Motor neuron (in vitro differentiated cells): Measurements from ENCODE around the gene SRRM5. TPM values are rescaled to one million over a fixed set of nuclear protein-coding genes. Genes with fewer than 3 reads are reported as not detected.
"Not testable (repeated sequence)": the region's sequence is repeated elsewhere in the genome, so short reads cannot be mapped to it uniquely, and the experiment has no call there.

Experiments
- ATAC-seq, 8 experiments: fragments of 200-7000 bp; cut with Tn5 transposase; replicated peaks in 6 of 8; 2 replicates each; pipeline ENCODE4 v1.8.0; 2021; ENCODE audit warnings: mild to moderate bottlenecking in 8 of 8, moderate library complexity in 8 of 8
- H3K27ac ChIP-seq, 2 donors: fragments of 250-450 bp; sonication (Bioruptor Pico); 2 replicates each; pipeline ENCODE4 v1.9.0; 2021; ENCODE audit warnings: antibody characterized with exemption in 2 of 2, mild to moderate bottlenecking in 2 of 2, moderate library complexity in 1 of 2
- H3K4me1 ChIP-seq, 2 donors: fragments of 250-450 bp; sonication (Bioruptor Pico); replicated peaks in 1 of 2; 2 replicates each; pipeline ENCODE4 v1.6.1; 2021; ENCODE audit warnings: antibody characterized with exemption in 2 of 2, mild to moderate bottlenecking in 2 of 2, moderate library complexity in 1 of 2
- H3K4me3 ChIP-seq, 5 donors: fragments of 250-450 bp; sonication (Bioruptor Pico); 2 replicates each; pipeline ENCODE4 v1.9.0; 2021; ENCODE audit warnings: antibody characterized with exemption in 5 of 5, mild to moderate bottlenecking in 5 of 5, moderate library complexity in 4 of 5
- WGBS, 10 experiments: fragments of 450-650 bp; shearing (Covaris generic); methylation state at CpG; one replicate each; pipeline ENCODE4 v1.0.0; 2022; 5-methylcytosine and 5-hydroxymethylcytosine counted together
- in situ Hi-C, 9 experiments: fragments of 400-800 bp; cut with MboI; loops; one replicate each; pipeline ENCODE4 v1.15.0; 2021; ENCODE audit warnings: low sequenced_read_pairs in 9 of 9, low pct_unique_long_range_greater_than_20kb in 2 of 9; ENCODE audit not compliant: unreplicated experiment in 9 of 9
- total RNA-seq, 8 experiments: library from RNA; unstranded; fragments of 300-600 nt; gene quantifications; 2 replicates each; pipeline versions ENCODE4 v1.2.3 to v1.2.4, GENCODE V29; 2022

SRRM5 gene
- total RNA-seq, 8 experiments from 2014 or later, result 0.60 to 2.3 (median 0.77) TPM

DNA sequence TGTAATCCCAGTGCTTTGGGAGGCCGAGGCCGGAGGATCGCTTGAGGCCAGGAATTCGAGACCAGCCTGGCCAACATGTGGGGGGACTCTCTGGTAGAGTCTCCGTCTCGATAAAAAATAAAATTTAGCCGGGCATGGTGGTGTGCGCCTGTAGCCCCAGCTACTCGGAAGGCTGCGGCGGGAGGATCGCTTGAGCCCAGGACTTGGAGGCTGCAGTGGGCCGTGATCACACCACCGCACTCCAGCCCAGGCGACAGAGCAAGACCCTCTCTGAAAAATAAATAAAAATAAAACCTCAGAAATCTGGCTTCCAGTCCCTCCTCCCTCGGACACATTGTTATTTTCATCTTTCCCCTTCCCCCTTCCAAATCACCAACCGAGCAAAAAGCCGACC, 16.3 kb upstream of the SRRM5 start:
- H3K4me1 ChIP-seq, result peaks cover 12 to 16% of the 10 kb centered on the region in 2 donors
- in situ Hi-C loops, result no loop called here
- peak; percentile 9 to 28 (median 23) for ATAC-seq
- H3K27ac ChIP-seq, result peak overlapping the region; percentile 82 to 83
- peak overlapping the region; percentile 47 to 65 (median 61) for H3K4me3 ChIP-seq
- WGBS, 10 experiments, result 0 to 20% (median 3%) methylated on average over 1 to 16 of the region's 18 CpGs; no CpG with 5 or more reads in 2 of the 10 experiments

DNA sequence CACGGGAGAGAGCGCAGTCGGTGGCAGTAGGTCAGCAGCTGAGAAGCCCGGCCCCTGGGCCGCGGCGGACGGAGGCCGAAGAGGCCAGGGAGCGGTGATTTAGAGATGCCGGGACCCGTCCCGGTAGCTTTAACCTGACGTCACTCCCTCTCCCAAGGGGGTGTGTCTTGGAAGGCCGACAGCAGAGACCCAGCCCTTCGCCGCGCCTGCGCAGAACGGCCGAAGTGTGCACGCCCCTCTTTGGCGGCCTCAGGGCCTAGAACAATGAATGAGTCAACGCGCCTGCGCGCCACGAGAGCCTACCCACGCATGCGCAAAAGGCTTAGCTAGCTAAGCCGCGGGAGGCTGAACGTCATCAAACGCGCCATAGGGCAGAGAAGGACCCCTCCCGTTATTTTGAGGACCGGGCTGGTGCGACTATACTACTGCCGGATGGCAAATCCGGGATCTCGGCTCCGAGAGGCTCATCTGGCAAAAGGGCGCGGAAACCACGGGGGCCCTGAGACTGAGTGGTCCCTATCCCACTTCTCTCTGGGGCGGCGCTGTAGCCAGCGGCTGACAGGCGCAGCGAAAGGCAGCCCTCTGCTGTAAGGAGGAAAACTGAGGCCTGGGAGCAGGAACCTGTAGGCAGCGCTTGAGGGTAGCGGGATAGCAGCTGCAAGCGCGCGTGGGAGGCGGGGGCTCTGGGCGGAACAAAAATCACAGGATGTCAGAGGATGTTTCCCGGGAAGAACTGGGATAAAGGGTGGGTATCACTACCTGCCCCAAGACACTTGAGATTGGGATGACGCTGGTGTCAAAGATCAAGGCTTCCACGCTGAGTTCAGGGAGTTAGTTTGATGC, 15.7 kb upstream of the SRRM5 start, which contains the start of the genes IRGQ and ZNF576:
Gene IRGQ, minus strand, starts transcription at position 136 of the 843 bp plus-strand sequence. CDS start 796 bp downstream, outside the sequence.
Gene ZNF576, plus strand, starts transcription at position 597 of the 843 bp plus-strand sequence. CDS start 514 bp downstream, outside the sequence.
- 0 to 4% (median 0%) methylated on average over 1 to 16 of the region's 60 CpGs; no CpG with 5 or more reads in 2 of the 10 experiments for WGBS, 10 experiments
- peak; percentile 71 to 92 (median 88) for ATAC-seq
- Histone ChIP-seq H3K27ac (peak within 1 kb of the TSS; percentile 98 to 100), H3K4me3 (peak within 1 kb of the TSS; percentile 47 to 65 (median 61)), H3K4me1 (peaks cover 12 to 16% of the 10 kb centered on the region in 2 donors)
- in situ Hi-C loops, result no loop called here

DNA sequence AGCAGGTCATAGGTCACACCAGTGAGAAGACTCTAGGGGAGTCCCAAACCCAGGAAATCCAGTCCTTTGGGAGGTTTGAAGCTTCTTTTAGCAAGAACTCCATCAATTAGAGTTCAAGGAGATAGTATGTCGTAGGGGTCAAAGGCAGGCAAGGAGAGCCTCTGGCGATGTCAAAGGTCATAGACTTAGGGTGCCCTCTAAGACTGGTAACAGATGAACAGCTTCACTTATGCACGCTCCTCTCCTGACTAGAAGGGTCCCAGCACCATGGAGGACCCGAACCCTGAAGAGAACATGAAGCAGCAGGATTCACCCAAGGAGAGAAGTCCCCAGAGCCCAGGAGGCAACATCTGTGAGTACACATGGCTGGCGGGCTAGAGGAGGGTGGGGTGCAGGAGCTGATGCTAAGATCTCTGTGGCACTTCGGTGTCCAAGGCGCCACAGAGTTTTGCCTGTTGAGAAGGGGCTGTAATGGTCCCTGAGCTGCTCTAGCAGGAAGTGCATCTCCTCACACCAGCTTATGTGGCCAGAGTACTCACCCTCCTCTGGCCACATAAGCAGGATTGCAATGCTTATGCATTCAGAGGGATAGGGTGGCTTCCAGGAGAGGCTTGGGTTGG, 14.9 kb upstream of the SRRM5 start:
- Histone ChIP-seq H3K4me1 (peaks cover 12 to 16% of the 10 kb centered on the region in 2 donors), H3K4me3 (peak overlapping the region; percentile 35 to 47 (median 43))

DNA sequence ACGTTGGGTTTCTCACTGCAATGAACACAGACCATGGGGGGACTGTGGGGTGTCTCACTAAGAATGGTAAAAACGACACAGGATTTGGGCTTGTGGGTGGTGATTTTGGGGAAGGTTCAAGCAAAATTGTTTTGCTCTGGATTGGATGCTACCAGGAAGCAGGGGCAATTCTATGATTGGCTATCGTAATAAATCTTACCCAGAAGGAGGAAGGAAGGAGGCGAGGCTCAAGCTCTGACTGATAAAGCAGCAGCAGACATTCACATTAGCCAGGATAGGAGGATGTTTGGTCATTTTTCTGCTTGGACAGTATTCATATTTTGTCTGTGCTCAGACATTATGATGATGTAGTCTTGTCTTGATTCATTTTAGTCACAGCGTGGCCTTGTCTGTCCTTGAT, 14.0 kb upstream of the SRRM5 start:
- 10 to 86% (median 61%) methylated on average over 1 to 5 of the region's 5 CpGs; no CpG with 5 or more reads in 2 of the 10 experiments for WGBS, 10 experiments
- no peak for ATAC-seq
- H3K4me1 ChIP-seq, result peaks cover 12 to 16% of the 10 kb centered on the region in 2 donors
- no peak overlapping the region for H3K4me3 ChIP-seq
- in situ Hi-C loops, result no loop called here
- no peak overlapping the region for H3K27ac ChIP-seq

More for the DNA sequence above, 14.9 kb upstream of the SRRM5 start:
- no peak for ATAC-seq
- peak overlapping the region; percentile 98 to 100 for H3K27ac ChIP-seq
- in situ Hi-C loops, result no loop called here
- WGBS, 10 experiments, result 0 to 8% (median 0%) methylated on average over 2 to 5 of the region's 7 CpGs; no CpG with 5 or more reads in 6 of the 10 experiments

DNA sequence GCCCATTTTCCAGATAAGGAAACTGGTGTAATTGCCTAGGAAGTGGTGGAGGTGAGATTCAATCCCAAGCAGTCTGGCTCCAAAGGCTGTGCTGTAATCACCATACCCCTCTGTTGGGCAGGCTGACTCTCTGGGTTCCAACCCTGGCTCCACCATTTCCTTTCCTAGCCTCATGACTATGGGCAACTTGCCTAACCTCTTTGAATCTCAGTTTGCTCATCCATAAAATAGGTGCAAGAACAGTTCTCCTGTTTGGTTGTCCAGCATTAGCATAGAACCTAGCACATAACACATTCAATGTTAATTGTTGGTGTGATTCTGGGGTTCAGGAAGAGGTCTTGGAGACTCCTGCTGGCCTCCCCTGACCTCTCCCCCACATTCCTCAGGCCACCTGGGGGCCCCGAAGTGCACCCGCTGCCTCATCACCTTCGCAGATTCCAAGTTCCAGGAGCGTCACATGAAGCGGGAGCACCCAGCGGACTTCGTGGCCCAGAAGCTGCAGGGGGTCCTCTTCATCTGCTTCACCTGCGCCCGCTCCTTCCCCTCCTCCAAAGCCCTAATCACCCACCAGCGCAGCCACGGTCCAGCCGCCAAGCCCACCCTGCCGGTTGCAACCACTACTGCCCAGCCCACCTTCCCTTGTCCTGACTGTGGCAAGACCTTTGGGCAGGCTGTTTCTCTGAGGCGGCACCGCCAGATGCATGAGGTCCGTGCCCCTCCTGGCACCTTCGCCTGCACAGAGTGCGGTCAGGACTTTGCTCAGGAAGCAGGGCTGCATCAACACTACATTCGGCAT, 13.2 kb upstream of the SRRM5 start:
- 75 to 100% (median 94%) methylated on average over 1 to 9 of the region's 19 CpGs; no CpG with 5 or more reads in 5 of the 10 experiments for WGBS, 10 experiments
- Histone ChIP-seq H3K4me1 (peaks cover 11 to 16% of the 10 kb centered on the region in 2 donors), H3K4me3 (no peak overlapping the region), H3K27ac (no peak overlapping the region)
- ATAC-seq, result no peak
- in situ Hi-C loops, result no loop called here

DNA sequence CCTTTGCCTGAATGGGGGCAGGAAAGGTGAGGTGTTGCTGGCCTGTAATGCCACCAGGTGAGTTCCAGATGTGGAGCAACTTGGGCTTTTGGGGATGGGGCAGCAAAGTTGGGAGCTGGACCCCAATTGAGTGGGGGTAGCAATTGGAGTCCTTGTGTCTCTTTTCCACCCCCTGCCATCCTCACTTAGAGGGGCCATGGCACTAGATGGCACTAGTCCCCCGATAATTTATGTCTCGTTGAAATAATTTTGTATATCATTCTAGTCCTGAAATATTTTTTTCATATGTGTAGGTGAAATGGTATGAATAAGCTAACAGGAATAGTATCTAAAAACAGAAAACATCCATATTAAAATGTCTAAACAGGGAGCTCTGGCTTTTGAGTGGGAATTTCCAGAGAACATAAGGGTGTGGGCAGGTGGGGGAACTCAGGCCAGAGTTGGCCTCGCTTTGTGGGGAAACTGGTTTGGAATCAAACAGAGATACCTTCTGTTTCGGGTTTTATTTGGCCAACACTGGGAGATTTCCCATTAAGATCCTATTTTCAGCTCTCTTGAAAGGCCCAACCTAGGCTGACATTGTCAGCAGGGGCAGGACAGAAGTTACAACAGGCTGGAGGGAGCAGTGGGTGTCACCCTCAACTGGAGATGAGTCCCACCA, 12.1 kb upstream of the SRRM5 start:
- WGBS, 10 experiments, result 52 to 96% (median 80%) methylated on average over 2 to 4 of the region's 4 CpGs; no CpG with 5 or more reads in 1 of the 10 experiments
- no peak overlapping the region for H3K27ac ChIP-seq
- in situ Hi-C loops, result no loop called here

DNA sequence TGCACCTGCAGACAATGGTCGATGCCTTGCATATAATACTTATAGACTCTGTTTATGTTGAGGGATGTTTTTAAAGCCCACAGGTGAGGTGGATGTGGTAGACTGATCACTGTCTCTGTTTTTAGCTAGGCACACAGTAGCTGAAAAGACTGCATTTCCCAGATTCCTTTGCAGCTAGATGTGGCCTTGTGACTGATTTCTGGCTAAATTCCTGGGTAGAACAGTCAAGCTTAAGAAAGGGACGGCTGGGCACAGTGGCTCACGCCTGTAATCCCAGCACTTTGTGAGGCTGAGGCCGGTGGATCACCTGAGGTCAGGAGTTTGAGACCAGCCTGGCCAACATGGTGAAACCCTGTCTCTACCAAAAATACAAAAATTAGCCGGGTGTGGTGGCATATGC, 11.6 kb upstream of the SRRM5 start:
- H3K27ac ChIP-seq, H3K4me1 ChIP-seq, ATAC-seq, in situ Hi-C loops, H3K4me3 ChIP-seq: not testable (repeated sequence)
- 80 to 100% (median 100%) methylated on average over 1 of the region's 5 CpGs; no CpG with 5 or more reads in 7 of the 10 experiments for WGBS, 10 experiments

More for the DNA sequence above, 12.1 kb upstream of the SRRM5 start:
- no peak overlapping the region for H3K4me3 ChIP-seq
- H3K4me1 ChIP-seq, result peaks cover 3 to 7% of the 10 kb centered on the region in 2 donors
- ATAC-seq, result no peak

DNA sequence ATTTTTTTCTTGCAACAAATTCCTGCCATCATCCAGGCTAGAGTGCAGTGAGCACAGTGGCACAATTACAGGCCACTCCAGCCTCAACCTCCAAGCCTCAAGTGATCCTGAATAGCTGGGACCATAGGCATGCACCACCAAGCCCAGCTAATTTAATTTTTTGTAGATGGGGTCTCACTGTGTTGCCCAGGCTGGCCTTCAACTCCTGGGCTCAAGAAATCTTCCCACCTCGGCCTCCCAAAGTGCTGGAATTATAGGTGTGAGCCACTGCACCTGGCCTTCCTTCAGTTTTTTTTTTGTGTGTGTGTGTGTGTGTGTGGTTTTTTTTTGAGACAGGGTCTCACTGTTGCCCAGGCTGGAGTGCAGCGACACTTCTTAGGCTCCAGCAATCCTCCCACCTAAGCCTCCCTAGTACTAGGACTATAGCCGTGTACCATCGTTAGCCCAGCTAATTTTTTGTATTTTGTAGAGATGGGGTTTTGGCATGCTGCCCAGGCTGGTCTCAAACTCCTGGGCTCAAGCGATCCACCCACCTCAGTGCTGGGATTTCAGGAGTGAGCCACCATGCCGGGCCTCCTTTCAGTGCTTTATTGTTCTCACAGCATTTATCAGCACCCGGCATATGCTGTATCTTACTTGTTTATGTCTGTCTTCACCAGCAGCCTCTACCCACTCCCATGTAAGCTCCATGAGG, 5.9 kb upstream of the SRRM5 start:
- H3K4me1 ChIP-seq, result no peaks in the 10 kb centered on the region
- no peak overlapping the region for H3K27ac ChIP-seq
- ATAC-seq, result peak in 1 of 8 experiments; percentile 19
- in situ Hi-C loops, result no loop called here
- 56 to 100% (median 88%) methylated on average over 1 to 7 of the region's 7 CpGs; no CpG with 5 or more reads in 3 of the 10 experiments for WGBS, 10 experiments
- H3K4me3 ChIP-seq, result no peak overlapping the region

DNA sequence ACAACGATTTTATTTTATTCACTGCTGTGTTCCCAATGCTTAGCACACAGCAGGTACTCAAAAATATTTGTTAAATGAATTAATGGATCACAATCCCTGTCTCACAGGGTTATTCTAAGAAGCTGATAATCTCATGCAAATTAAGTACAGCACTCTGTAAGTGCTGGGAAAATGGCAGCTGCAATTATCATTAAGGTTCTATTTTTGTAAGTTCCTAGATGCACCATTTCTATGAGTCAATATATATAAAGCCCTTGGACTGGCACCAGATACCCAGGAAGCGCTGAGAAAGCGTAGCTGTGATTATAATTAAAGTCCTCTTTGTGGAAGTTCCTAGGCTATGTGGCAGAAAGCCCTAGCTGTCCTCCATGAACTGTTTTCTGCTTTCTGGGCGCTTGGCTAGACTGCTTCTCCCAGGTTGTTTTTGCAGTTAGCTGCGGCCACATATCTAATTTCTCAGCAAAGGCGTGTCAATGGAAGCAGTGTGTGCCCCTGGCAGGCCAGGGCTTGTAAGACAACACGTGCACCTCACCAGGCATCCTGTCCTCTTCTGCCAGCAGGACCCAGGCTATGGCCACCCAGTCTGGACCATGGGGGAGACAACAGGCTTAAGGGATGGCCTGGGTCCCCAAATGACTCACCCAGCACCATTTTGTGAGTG, 5.2 kb upstream of the SRRM5 start:
- H3K27ac ChIP-seq, result no peak overlapping the region
- in situ Hi-C loops, result no loop called here
- WGBS, 10 experiments, result 81 to 100% (median 90%) methylated on average over 1 to 6 of the region's 7 CpGs
- H3K4me1 ChIP-seq, result no peaks in the 10 kb centered on the region
- no peak for ATAC-seq
- H3K4me3 ChIP-seq, result no peak overlapping the region

DNA sequence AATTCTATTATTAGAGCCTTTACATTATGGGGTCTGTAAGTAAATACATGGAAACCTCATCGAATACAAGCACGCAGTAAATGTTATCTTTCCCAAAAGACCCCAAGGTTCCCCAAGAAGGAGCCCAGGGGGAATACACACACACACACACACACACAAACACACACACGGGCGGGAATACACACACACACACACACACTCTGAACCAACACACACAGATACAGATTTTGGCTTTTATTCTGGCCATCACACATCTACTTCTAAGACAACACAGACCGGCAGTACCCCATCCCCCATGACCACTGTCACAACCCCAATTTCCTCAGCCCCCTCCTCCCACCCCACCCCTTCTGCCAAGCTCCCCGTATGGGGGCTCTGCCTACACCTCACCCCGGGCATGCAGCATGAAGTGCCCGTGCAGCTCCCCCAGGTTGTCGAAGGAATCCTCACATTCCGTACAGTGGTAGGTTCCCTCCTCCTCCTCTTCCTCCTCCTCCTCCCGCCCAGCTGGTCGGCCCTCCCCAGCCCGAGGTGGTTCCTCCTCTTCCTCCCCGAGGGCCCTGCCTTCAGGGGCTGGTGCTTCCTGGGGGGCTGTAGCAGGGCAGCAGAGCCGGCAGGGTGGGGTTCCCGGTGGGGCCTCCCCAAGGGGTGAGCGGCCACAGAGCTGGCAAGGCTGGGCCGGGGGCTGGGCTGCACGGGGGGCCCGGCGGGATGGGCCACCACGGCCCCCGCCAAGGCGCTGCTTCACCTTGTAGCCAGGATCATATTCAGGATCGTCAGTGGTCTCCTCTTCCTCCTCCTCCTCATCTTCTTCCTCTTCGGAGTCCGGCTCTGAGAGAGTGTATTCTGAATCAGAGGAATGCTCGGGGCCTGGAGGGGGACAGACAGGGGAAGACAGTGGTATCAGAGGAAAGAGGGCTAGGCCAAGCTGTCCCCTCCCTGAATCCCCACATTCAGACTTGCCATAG, 4.4 kb upstream of the SRRM5 start:
- Histone ChIP-seq H3K27ac (no peak overlapping the region), H3K4me1 (no peaks in the 10 kb centered on the region), H3K4me3 (no peak overlapping the region)
- in situ Hi-C loops, result no loop called here
- WGBS, 10 experiments, result 90 to 100% (median 100%) methylated on average over 1 to 5 of the region's 28 CpGs; no CpG with 5 or more reads in 5 of the 10 experiments
- ATAC-seq, result no peak
